Measurements from ENCODE around the gene NRBF2. TPM values are rescaled to one million over a fixed set of nuclear protein-coding genes. Genes with fewer than 3 reads are reported as not detected.
A peak's percentile ranks its signal among the peaks of the same experiment; 100 is the strongest.

The NRBF2 gene
- total RNA-seq, 3 donors from 2014 or later: 19.9 to 25.4 (median 24.6) TPM

GRCh38 chr10:63105225-63106110 lies 27.7 kb upstream of the NRBF2 start:
- TF ChIP-seq, protein P1, sequence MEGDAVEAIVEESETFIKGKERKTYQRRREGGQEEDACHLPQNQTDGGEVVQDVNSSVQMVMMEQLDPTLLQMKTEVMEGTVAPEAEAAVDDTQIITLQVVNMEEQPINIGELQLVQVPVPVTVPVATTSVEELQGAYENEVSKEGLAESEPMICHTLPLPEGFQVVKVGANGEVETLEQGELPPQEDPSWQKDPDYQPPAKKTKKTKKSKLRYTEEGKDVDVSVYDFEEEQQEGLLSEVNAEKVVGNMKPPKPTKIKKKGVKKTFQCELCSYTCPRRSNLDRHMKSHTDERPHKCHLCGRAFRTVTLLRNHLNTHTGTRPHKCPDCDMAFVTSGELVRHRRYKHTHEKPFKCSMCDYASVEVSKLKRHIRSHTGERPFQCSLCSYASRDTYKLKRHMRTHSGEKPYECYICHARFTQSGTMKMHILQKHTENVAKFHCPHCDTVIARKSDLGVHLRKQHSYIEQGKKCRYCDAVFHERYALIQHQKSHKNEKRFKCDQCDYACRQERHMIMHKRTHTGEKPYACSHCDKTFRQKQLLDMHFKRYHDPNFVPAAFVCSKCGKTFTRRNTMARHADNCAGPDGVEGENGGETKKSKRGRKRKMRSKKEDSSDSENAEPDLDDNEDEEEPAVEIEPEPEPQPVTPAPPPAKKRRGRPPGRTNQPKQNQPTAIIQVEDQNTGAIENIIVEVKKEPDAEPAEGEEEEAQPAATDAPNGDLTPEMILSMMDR (IDR thresholded peaks at IDR 0.05): no peak
- Histone ChIP-seq H3K4me1 (ENCODE audit: low read depth) (no peaks in the 10 kb centered on the region), H3K4me3 (no peak overlapping the region), H3K9me3 (no peaks in the 10 kb centered on the region), H3K36me3 (ENCODE audit: low read depth) (no peaks in the 10 kb centered on the region)
- ATAC-seq (no peak), DNase-seq (no peak)
- intact Hi-C loops (cut with DNase I, micrococcal nuclease): no loop called here

DNA sequence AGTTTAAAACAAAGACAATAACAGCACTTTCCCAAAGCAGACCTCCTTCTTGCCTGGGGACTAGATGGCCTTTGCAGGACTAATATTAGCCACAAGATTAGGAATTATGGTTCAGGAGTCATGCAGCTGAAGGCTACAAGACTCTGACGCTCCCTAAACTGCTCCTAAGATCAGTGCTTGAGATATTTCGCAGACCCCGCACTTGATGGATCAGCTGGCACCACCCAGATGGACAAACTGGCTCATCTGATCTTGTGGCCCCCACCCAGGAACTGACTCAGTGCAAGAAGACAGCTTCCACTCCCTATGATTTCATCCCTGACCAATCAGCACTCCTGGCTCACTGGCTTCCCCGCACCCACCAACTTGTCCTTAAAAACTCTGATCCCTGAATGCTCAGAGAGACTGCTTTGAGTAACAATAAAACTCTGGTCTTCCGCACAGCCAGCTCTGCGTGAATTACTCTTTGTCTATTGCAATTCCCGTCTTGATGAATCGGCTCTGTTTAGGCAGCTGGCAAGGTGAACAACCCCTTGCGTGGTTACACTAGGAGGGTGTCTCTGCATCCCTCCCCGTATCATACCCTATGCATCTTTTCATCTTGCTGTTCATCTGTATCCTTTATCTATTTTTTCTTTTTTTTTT lies 26.9 kb upstream of the NRBF2 start:
- ATAC-seq (no peak), DNase-seq (peak in 2 of 3 donors; percentile 14 to 47)
- Histone ChIP-seq H3K9me3 (no peaks in the 10 kb centered on the region), H3K4me3 (no peak overlapping the region), H3K36me3 (ENCODE audit: low read depth) (no peaks in the 10 kb centered on the region), H3K4me1 (ENCODE audit: low read depth) (no peaks in the 10 kb centered on the region)
- intact Hi-C loops (cut with DNase I, micrococcal nuclease): no loop called here
- TF ChIP-seq, protein P1 (IDR thresholded peaks at IDR 0.05): no peak

DNA sequence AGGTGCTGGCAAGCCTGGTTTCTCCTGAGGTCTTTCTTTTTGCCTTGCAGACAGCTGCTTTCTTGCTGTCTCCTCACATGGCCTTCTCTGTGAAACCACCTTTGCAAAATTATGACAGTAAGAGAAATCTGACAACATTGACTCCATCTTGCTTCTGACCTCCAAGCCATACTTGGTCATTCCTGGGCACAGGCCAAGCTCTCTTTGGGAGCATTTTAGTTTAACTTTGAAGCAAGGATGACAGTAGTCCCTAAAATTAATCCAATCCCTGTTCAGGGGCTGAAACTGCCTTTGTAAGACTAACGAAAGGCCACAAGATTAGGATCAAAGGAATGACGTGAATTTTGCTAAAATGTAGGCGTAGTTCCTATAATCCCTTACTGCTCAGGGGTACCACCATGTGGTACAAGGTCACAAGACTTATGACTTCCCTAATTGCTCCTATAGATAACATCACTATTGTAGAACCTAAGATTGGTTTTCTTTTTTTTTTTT lies 25.1 kb upstream of the NRBF2 start:
- DNase-seq (no peak), ATAC-seq (no peak)
- intact Hi-C loops (cut with DNase I, micrococcal nuclease): no loop called here
- no peak overlapping the region for H3K4me3 ChIP-seq
- no peaks in the 10 kb centered on the region for H3K4me1 ChIP-seq (ENCODE audit: low read depth)
- no peaks in the 10 kb centered on the region for H3K9me3 ChIP-seq
- H3K36me3 ChIP-seq (ENCODE audit: low read depth): no peaks in the 10 kb centered on the region
- TF ChIP-seq, protein P1 (IDR thresholded peaks at IDR 0.05): no peak

DNA sequence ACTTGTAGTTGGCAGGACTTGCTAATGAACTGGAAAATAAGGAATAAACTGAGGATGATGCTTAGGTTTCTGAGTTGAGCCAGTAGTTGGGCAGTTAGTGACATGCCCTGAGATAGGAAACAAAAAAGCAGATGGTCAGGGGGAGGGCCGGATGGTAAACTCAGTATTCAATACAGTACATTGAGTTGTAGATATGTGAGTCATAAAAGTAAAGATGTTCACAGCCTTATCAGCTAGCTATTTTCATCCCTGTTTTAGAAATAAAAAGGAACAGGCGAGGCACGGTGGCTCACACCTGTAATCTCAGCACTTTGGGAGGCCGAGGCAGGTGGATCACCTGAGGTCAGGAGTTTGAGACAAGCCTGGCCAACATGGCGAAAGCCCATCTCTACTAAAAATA lies 22.2 kb upstream of the NRBF2 start:
- Histone ChIP-seq H3K4me1 (ENCODE audit: low read depth) (peaks cover 2% of the 10 kb centered on the region), H3K36me3 (ENCODE audit: low read depth) (no peaks in the 10 kb centered on the region), H3K9me3 (no peaks in the 10 kb centered on the region), H3K4me3 (no peak overlapping the region)
- DNase-seq: no peak
- intact Hi-C loops (cut with DNase I, micrococcal nuclease): no loop called here
- ATAC-seq: no peak
- TF ChIP-seq, protein P1 (IDR thresholded peaks at IDR 0.05): no peak

- H3K4me3 ChIP-seq: no peak overlapping the region
- no peaks in the 10 kb centered on the region for H3K9me3 ChIP-seq
- intact Hi-C loops (cut with DNase I, micrococcal nuclease): no loop called here
- TF ChIP-seq, protein P1 (IDR thresholded peaks at IDR 0.05): no peak
- ATAC-seq (peak; percentile 55), DNase-seq (peak in 2 of 3 donors; percentile 27 to 31)
- H3K4me1 ChIP-seq (ENCODE audit: low read depth): peaks cover 2% of the 10 kb centered on the region
- no peaks in the 10 kb centered on the region for H3K36me3 ChIP-seq (ENCODE audit: low read depth)
Measured at GRCh38 chr10:63114031-63114814, 18.9 kb upstream of the NRBF2 start.

All from mucosa of descending colon (tissue), 3 donors.